ENCODE results near the gene PDIK1L.
"Not testable (repeated sequence)": the region's sequence is repeated elsewhere in the genome, so short reads cannot be mapped to it uniquely, and the experiment has no call there.

PDIK1L gene

GRCh38 chr1:26089125-26089524 lies 22.5 kb upstream of the PDIK1L start:
- no peak for DNase-seq

GRCh38 chr1:26090893-26091292 lies 20.7 kb upstream of the PDIK1L start:
- no peak for DNase-seq

- DNase-seq: no peak
These were observed 19.2 kb upstream of the PDIK1L start for GRCh38 chr1:26092422-26092821.

GRCh38 chr1:26093569-26093968 lies 18.1 kb upstream of the PDIK1L start:
- not testable (repeated sequence) for DNase-seq

- no peak for DNase-seq
These were observed 17.5 kb upstream of the PDIK1L start for GRCh38 chr1:26094076-26094669.

GRCh38 chr1:26094677-26095383 lies 16.8 kb upstream of the PDIK1L start:
- DNase-seq: peak in 9 of 56 donors; percentile 0 to 24 (median 10)

- DNase-seq: peak in 31 of 56 donors; percentile 3 to 44 (median 17)
These were observed 15.2 kb upstream of the PDIK1L start for GRCh38 chr1:26096471-26096870.

GRCh38 chr1:26097696-26098095 lies 13.9 kb upstream of the PDIK1L start:
- no peak for DNase-seq

GRCh38 chr1:26098602-26099001 lies 13.0 kb upstream of the PDIK1L start:
- DNase-seq: no peak

- DNase-seq: no peak
These were observed 11.8 kb upstream of the PDIK1L start for GRCh38 chr1:26099780-26100179.

GRCh38 chr1:26100204-26100603 lies 11.4 kb upstream of the PDIK1L start:
- not testable (repeated sequence) for DNase-seq

- no peak for DNase-seq
These were observed 9.5 kb upstream of the PDIK1L start for GRCh38 chr1:26102119-26102518.

GRCh38 chr1:26102526-26102925 lies 9.1 kb upstream of the PDIK1L start:
- DNase-seq: no peak

GRCh38 chr1:26105226-26105548 lies 6.4 kb upstream of the PDIK1L start:
- not testable (repeated sequence) for DNase-seq

GRCh38 chr1:26109229-26110164 lies 2.1 kb upstream of the PDIK1L start:
- DNase-seq: no peak

- peak in 54 of 56 donors; percentile 20 to 85 (median 74) for DNase-seq
These were observed 694 bp upstream of the PDIK1L start for GRCh38 chr1:26110731-26111529.

- DNase-seq: peak in 2 of 56 donors; percentile 32 to 36
These were observed 767 bp downstream of the PDIK1L start for GRCh38 chr1:26112407-26112775.

- no peak for DNase-seq
These were observed 2.7 kb downstream of the PDIK1L start for GRCh38 chr1:26114165-26114927.

- DNase-seq: no peak
These were observed 8.4 kb downstream of the PDIK1L start for GRCh38 chr1:26119892-26120608.
